Measurements from ENCODE around the gene CACHD1. TPM values are rescaled to one million over a fixed set of nuclear protein-coding genes. Genes with fewer than 3 reads are reported as not detected.
"Not testable (repeated sequence)": the region's sequence is repeated elsewhere in the genome, so short reads cannot be mapped to it uniquely, and the experiment has no call there.

CACHD1 gene
- total RNA-seq, 2 donors from 2014 or later, result 5.3 to 6.7 TPM

- H3K4me1 ChIP-seq (ENCODE audit: control insufficient read depth in 1 of 2, low read depth in 2 of 2), result no peaks in the 10 kb centered on the region
- H3K27ac ChIP-seq, result no peak overlapping the region
- H3K36me3 ChIP-seq, result no peaks in the 10 kb centered on the region
- no peaks in the 10 kb centered on the region for H3K27me3 ChIP-seq (replicated peaks; ENCODE audit: insufficient read depth)
- DNase-seq (ENCODE audit: low spot score) (no peak), ATAC-seq (ENCODE audit: insufficient number of reproducible peaks, low FRiP score, low read depth) (no peak)
- no peak overlapping the region for H3K4me3 ChIP-seq
- H3K9me3 ChIP-seq, result no peaks in the 10 kb centered on the region
- TF ChIP-seq, protein P1, sequence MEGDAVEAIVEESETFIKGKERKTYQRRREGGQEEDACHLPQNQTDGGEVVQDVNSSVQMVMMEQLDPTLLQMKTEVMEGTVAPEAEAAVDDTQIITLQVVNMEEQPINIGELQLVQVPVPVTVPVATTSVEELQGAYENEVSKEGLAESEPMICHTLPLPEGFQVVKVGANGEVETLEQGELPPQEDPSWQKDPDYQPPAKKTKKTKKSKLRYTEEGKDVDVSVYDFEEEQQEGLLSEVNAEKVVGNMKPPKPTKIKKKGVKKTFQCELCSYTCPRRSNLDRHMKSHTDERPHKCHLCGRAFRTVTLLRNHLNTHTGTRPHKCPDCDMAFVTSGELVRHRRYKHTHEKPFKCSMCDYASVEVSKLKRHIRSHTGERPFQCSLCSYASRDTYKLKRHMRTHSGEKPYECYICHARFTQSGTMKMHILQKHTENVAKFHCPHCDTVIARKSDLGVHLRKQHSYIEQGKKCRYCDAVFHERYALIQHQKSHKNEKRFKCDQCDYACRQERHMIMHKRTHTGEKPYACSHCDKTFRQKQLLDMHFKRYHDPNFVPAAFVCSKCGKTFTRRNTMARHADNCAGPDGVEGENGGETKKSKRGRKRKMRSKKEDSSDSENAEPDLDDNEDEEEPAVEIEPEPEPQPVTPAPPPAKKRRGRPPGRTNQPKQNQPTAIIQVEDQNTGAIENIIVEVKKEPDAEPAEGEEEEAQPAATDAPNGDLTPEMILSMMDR (IDR thresholded peaks at IDR 0.05), result no peak
These were observed 131.3 kb downstream of the CACHD1 start for GRCh38 chr1:64601207-64601606.

- no peak for ATAC-seq (ENCODE audit: insufficient number of reproducible peaks, low FRiP score, low read depth)
- TF ChIP-seq, protein P1 (IDR thresholded peaks at IDR 0.05), result no peak
These were observed 138.2 kb downstream of the CACHD1 start for GRCh38 chr1:64608005-64608650.

DNA sequence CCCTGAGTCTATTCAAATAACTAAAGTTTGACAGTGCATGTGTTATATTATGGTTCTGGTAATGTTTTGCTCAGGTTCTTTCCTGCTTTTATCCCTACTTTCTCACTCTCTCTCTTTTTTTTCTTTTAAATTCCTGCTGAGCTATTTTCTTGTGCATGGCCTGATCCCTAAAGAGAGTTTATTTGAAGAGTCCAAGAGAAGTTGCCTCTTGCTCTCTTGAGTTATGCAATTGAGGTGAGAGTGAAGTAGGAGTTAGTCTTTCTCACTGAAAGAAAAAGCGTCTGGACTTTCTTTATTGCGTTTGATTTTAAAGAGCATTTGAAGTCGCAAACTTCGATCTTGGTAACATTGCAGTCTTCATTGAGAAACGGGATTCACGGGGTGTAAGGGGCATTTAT is 138.7 kb downstream of the CACHD1 start:
- Histone ChIP-seq H3K27ac (no peak overlapping the region), H3K27me3 (replicated peaks; ENCODE audit: insufficient read depth) (no peaks in the 10 kb centered on the region), H3K4me1 (ENCODE audit: control insufficient read depth in 1 of 2, low read depth in 2 of 2) (no peaks in the 10 kb centered on the region), H3K9me3 (no peaks in the 10 kb centered on the region), H3K4me3 (no peak overlapping the region), H3K36me3 (no peaks in the 10 kb centered on the region)
- ATAC-seq (ENCODE audit: insufficient number of reproducible peaks, low FRiP score, low read depth), result no peak
- TF ChIP-seq, protein P1 (IDR thresholded peaks at IDR 0.05), result no peak
- no peak for DNase-seq (ENCODE audit: low spot score)

More at GRCh38 chr1:64608005-64608650, 138.2 kb downstream of the CACHD1 start:
- Histone ChIP-seq H3K4me3 (no peak overlapping the region), H3K27ac (no peak overlapping the region), H3K36me3 (no peaks in the 10 kb centered on the region), H3K9me3 (no peaks in the 10 kb centered on the region), H3K4me1 (ENCODE audit: control insufficient read depth in 1 of 2, low read depth in 2 of 2) (no peaks in the 10 kb centered on the region), H3K27me3 (replicated peaks; ENCODE audit: insufficient read depth) (no peaks in the 10 kb centered on the region)
- DNase-seq (ENCODE audit: low spot score), result no peak

- H3K4me1 ChIP-seq (ENCODE audit: control insufficient read depth in 1 of 2, low read depth in 2 of 2); ATAC-seq (ENCODE audit: insufficient number of reproducible peaks, low FRiP score, low read depth); H3K27me3 ChIP-seq (replicated peaks; ENCODE audit: insufficient read depth); H3K27ac ChIP-seq; H3K36me3 ChIP-seq; H3K9me3 ChIP-seq; H3K4me3 ChIP-seq; DNase-seq (ENCODE audit: low spot score): not testable (repeated sequence)
These were observed 141.0 kb downstream of the CACHD1 start for GRCh38 chr1:64610950-64611349.

DNA sequence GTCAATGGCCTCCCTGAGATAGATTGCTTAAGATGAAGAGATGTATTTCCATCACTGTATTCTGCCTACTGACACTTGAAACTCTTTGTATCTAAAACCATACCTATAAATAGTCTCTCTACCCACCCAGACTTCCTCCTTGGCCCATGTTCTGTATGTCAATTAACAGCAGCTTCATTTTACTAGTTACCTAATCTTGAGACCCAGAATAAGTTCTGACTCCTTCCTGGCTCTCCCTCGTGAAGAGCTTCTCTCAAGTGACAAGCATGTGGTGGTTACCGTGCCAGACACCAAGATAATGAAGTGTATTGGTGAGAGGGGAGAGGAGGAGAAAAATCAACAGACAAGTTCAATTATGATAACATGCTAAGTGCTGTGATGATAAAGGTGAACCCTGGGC is 146.1 kb downstream of the CACHD1 start:
- Histone ChIP-seq H3K4me3 (no peak overlapping the region), H3K9me3 (no peaks in the 10 kb centered on the region), H3K27ac (no peak overlapping the region), H3K36me3 (no peaks in the 10 kb centered on the region), H3K4me1 (ENCODE audit: control insufficient read depth in 1 of 2, low read depth in 2 of 2) (no peaks in the 10 kb centered on the region), H3K27me3 (replicated peaks; ENCODE audit: insufficient read depth) (no peaks in the 10 kb centered on the region)
- DNase-seq (ENCODE audit: low spot score), result no peak
- ATAC-seq (ENCODE audit: insufficient number of reproducible peaks, low FRiP score, low read depth), result no peak
- TF ChIP-seq, protein P1 (IDR thresholded peaks at IDR 0.05), result no peak

GRCh38 chr1:64623750-64624191 is 153.8 kb downstream of the CACHD1 start:
- no peaks in the 10 kb centered on the region for H3K9me3 ChIP-seq
- H3K27me3 ChIP-seq (replicated peaks; ENCODE audit: insufficient read depth), result no peaks in the 10 kb centered on the region
- H3K27ac ChIP-seq, result no peak overlapping the region
- no peaks in the 10 kb centered on the region for H3K36me3 ChIP-seq
- no peak for DNase-seq (ENCODE audit: low spot score)
- ATAC-seq (ENCODE audit: insufficient number of reproducible peaks, low FRiP score, low read depth), result no peak
- TF ChIP-seq, protein P1 (IDR thresholded peaks at IDR 0.05), result no peak
- H3K4me3 ChIP-seq, result no peak overlapping the region
- H3K4me1 ChIP-seq (ENCODE audit: control insufficient read depth in 1 of 2, low read depth in 2 of 2), result peaks cover 0 to 13% of the 10 kb centered on the region in 2 donors
